Activated T-helper 17 cell treated with anti-CD3 and anti-CD28 coated beads, Interleukin-2, amount 50 U/mL, for 72 hours (primary cell): ENCODE measurements around the gene POR. TPM values are rescaled to one million over a fixed set of nuclear protein-coding genes. Genes with fewer than 3 reads are reported as not detected.
"Not testable (repeated sequence)": the region's sequence is repeated elsewhere in the genome, so short reads cannot be mapped to it uniquely, and the experiment has no call there.

Source experiments
- ATAC-seq: fragments of 150-1000 bp; cut with Tn5 transposase; replicated peaks from 2 replicates; pipeline ENCODE4 v1.10.0; 2021; ENCODE audit warnings: mild to moderate bottlenecking, moderate library complexity
- H3K27ac Mint-ChIP-seq: one replicate; pipeline ENCODE4 v1.8.0; 2022; ENCODE audit warnings: mixed read lengths
- H3K27me3 Mint-ChIP-seq: one replicate; pipeline ENCODE4 v1.8.0; 2022; ENCODE audit warnings: mixed read lengths
- H3K36me3 Mint-ChIP-seq: one replicate; pipeline ENCODE4 v1.8.0; 2022; ENCODE audit warnings: low read depth, mild to moderate bottlenecking, mixed read lengths
- H3K4me1 Mint-ChIP-seq: one replicate; pipeline ENCODE4 v1.8.0; 2022; ENCODE audit warnings: mixed read lengths
- H3K4me3 Mint-ChIP-seq: one replicate; pipeline ENCODE4 v1.8.0; 2022; ENCODE audit warnings: mild to moderate bottlenecking, mixed read lengths
- H3K9me3 Mint-ChIP-seq: one replicate; pipeline ENCODE4 v1.8.0; 2022; ENCODE audit warnings: mixed read lengths
- total RNA-seq, 2 donors: library from RNA; stranded (reverse); gene quantifications; one replicate each; pipeline ENCODE4 v1.2.3, GENCODE V29; 2022

The POR gene
- total RNA-seq, 2 donors from 2014 or later = 24.4 to 53.7 TPM

- H3K36me3 Mint-ChIP-seq = peaks cover 47% of the 10 kb centered on the region
- H3K4me3 Mint-ChIP-seq = no peak overlapping the region
- no peaks in the 10 kb centered on the region for H3K27me3 Mint-ChIP-seq
- no peaks in the 10 kb centered on the region for H3K9me3 Mint-ChIP-seq
- H3K4me1 Mint-ChIP-seq = peaks cover 8% of the 10 kb centered on the region
- no peak overlapping the region for H3K27ac Mint-ChIP-seq
- ATAC-seq = no peak
These were observed 88.4 kb downstream of the POR start for GRCh38 chr7:76003351-76003750.

- ATAC-seq, H3K27me3 Mint-ChIP-seq, H3K4me3 Mint-ChIP-seq, H3K9me3 Mint-ChIP-seq, H3K27ac Mint-ChIP-seq: not testable (repeated sequence)
- Mint-ChIP-seq H3K4me1 (peaks cover 21% of the 10 kb centered on the region), H3K36me3 (peaks cover 41% of the 10 kb centered on the region)
These were observed 90.0 kb downstream of the POR start for GRCh38 chr7:76005004-76005403.

GRCh38 chr7:76008156-76008687, 93.3 kb downstream of the POR start:
- Mint-ChIP-seq H3K4me1 (peaks cover 31% of the 10 kb centered on the region), H3K4me3 (peak overlapping the region; percentile 43), H3K27me3 (no peaks in the 10 kb centered on the region), H3K36me3 (peaks cover 51% of the 10 kb centered on the region), H3K27ac (peak overlapping the region; percentile 86), H3K9me3 (no peaks in the 10 kb centered on the region)
- peak; percentile 67 for ATAC-seq

GRCh38 chr7:76009672-76010600, 95.0 kb downstream of the POR start:
- no peak for ATAC-seq
- H3K9me3 Mint-ChIP-seq = no peaks in the 10 kb centered on the region
- peaks cover 31% of the 10 kb centered on the region for H3K4me1 Mint-ChIP-seq
- H3K36me3 Mint-ChIP-seq = peaks cover 54% of the 10 kb centered on the region
- H3K27ac Mint-ChIP-seq = peak overlapping the region; percentile 86
- no peaks in the 10 kb centered on the region for H3K27me3 Mint-ChIP-seq
- peak overlapping the region; percentile 43 for H3K4me3 Mint-ChIP-seq

- no peak for ATAC-seq
- no peaks in the 10 kb centered on the region for H3K9me3 Mint-ChIP-seq
- peaks cover 54% of the 10 kb centered on the region for H3K36me3 Mint-ChIP-seq
- no peaks in the 10 kb centered on the region for H3K27me3 Mint-ChIP-seq
- peaks cover 26% of the 10 kb centered on the region for H3K4me1 Mint-ChIP-seq
- peak overlapping the region; percentile 15 for H3K27ac Mint-ChIP-seq
- no peak overlapping the region for H3K4me3 Mint-ChIP-seq
These were observed 96.5 kb downstream of the POR start for GRCh38 chr7:76011442-76011861.

- no peaks in the 10 kb centered on the region for H3K27me3 Mint-ChIP-seq
- no peak overlapping the region for H3K27ac Mint-ChIP-seq
- H3K9me3 Mint-ChIP-seq = no peaks in the 10 kb centered on the region
- peaks cover 76% of the 10 kb centered on the region for H3K36me3 Mint-ChIP-seq
- H3K4me3 Mint-ChIP-seq = no peak overlapping the region
- peaks cover 5% of the 10 kb centered on the region for H3K4me1 Mint-ChIP-seq
- ATAC-seq = no peak
These were observed 101.4 kb downstream of the POR start for GRCh38 chr7:76016191-76016947.

GRCh38 chr7:76018520-76018919, 103.6 kb downstream of the POR start:
- not testable (repeated sequence) for H3K4me3 Mint-ChIP-seq, H3K4me1 Mint-ChIP-seq, H3K27me3 Mint-ChIP-seq, H3K9me3 Mint-ChIP-seq, ATAC-seq, H3K27ac Mint-ChIP-seq
- peaks cover 71% of the 10 kb centered on the region for H3K36me3 Mint-ChIP-seq

- H3K27me3 Mint-ChIP-seq = no peaks in the 10 kb centered on the region
- H3K27ac Mint-ChIP-seq = no peak overlapping the region
These were observed 105.2 kb downstream of the POR start for GRCh38 chr7:76020031-76020714.

GRCh38 chr7:76022026-76022780, 107.2 kb downstream of the POR start:
- Mint-ChIP-seq H3K4me1 (peaks cover 9% of the 10 kb centered on the region), H3K9me3 (no peaks in the 10 kb centered on the region), H3K27ac (no peak overlapping the region), H3K36me3 (peaks cover 71% of the 10 kb centered on the region), H3K27me3 (no peaks in the 10 kb centered on the region), H3K4me3 (no peak overlapping the region)
- no peak for ATAC-seq

More at GRCh38 chr7:76020031-76020714, 105.2 kb downstream of the POR start:
- no peak overlapping the region for H3K4me3 Mint-ChIP-seq
- peaks cover 73% of the 10 kb centered on the region for H3K36me3 Mint-ChIP-seq
- peak; percentile 77 for ATAC-seq
- H3K9me3 Mint-ChIP-seq = no peaks in the 10 kb centered on the region
- H3K4me1 Mint-ChIP-seq = peaks cover 9% of the 10 kb centered on the region

GRCh38 chr7:76023002-76023401, 108.0 kb downstream of the POR start:
- no peak for ATAC-seq
- Mint-ChIP-seq H3K9me3 (no peaks in the 10 kb centered on the region), H3K4me3 (no peak overlapping the region), H3K27me3 (no peaks in the 10 kb centered on the region), H3K27ac (no peak overlapping the region), H3K36me3 (peaks cover 66% of the 10 kb centered on the region), H3K4me1 (peaks cover 9% of the 10 kb centered on the region)

GRCh38 chr7:76029682-76030081, 114.7 kb downstream of the POR start:
- ATAC-seq = not testable (repeated sequence)

GRCh38 chr7:76031964-76032363, 117.0 kb downstream of the POR start:
- Mint-ChIP-seq H3K36me3 (peaks cover 15% of the 10 kb centered on the region), H3K4me1 (peaks cover 13% of the 10 kb centered on the region), H3K27me3 (no peaks in the 10 kb centered on the region), H3K9me3 (peaks cover 3% of the 10 kb centered on the region), H3K27ac (no peak overlapping the region), H3K4me3 (no peak overlapping the region)
- no peak for ATAC-seq

More at GRCh38 chr7:76029682-76030081, 114.7 kb downstream of the POR start:
- not testable (repeated sequence) for H3K4me3 Mint-ChIP-seq, H3K27ac Mint-ChIP-seq, H3K27me3 Mint-ChIP-seq, H3K4me1 Mint-ChIP-seq, H3K9me3 Mint-ChIP-seq
- H3K36me3 Mint-ChIP-seq = peaks cover 29% of the 10 kb centered on the region
